Neural progenitor cell (in vitro differentiated cells): ENCODE measurements around the gene EFCAB11. TPM values are rescaled to one million over a fixed set of nuclear protein-coding genes. Genes with fewer than 3 reads are reported as not detected.

Experiments used
- DNase-seq: peaks from one replicate; pipeline ENCODE4 v3.0.0-alpha.2; 2016; ENCODE audit warnings: low spot score
- H2AFZ ChIP-seq: fragments of 200-600 bp; sonication (generic); replicated peaks from 2 replicates; pipeline ENCODE4 v1.6.1; 2016; ENCODE audit warnings: antibody characterized with exemption
- H3F3A ChIP-seq: fragments of 200-600 bp; sonication (generic); 2 replicates; pipeline ENCODE4 v1.6.1; 2016; ENCODE audit warnings: antibody characterized with exemption, low read depth
- H3K27ac ChIP-seq: fragments of 200-600 bp; sonication (generic); 2 replicates; pipeline ENCODE4 v1.5.1; 2016; ENCODE audit warnings: mild to moderate bottlenecking
- H3K27me3 ChIP-seq: fragments of 200-600 bp; sonication (generic); 2 replicates; pipeline ENCODE4 v1.6.1; 2016; ENCODE audit warnings: mild to moderate bottlenecking, moderate library complexity
- H3K36me3 ChIP-seq: fragments of 200-600 bp; sonication (generic); 2 replicates; pipeline ENCODE4 v1.5.1; 2016
- H3K4me1 ChIP-seq: fragments of 200-600 bp; sonication (generic); 2 replicates; pipeline ENCODE4 v1.6.1; 2016; ENCODE audit warnings: mixed run types
- H3K4me2 ChIP-seq: fragments of 200-600 bp; sonication (generic); 2 replicates; pipeline ENCODE4 v1.6.1; 2016
- H3K4me3 ChIP-seq: fragments of 200-600 bp; sonication (generic); 2 replicates; pipeline ENCODE4 v1.5.1; 2016
- H3K79me2 ChIP-seq: fragments of 200-600 bp; sonication (generic); 2 replicates; pipeline ENCODE4 v1.6.1; 2016; ENCODE audit warnings: low read depth
- H3K9ac ChIP-seq: fragments of 200-600 bp; sonication (generic); 2 replicates; pipeline ENCODE4 v1.6.1; 2016
- H3K9me3 ChIP-seq: fragments of 200-600 bp; sonication (generic); 2 replicates; pipeline ENCODE4 v1.5.1; 2016; ENCODE audit warnings: low read depth
- H4K20me1 ChIP-seq: fragments of 200-600 bp; sonication (generic); 2 replicates; pipeline ENCODE4 v1.6.1; 2016; ENCODE audit warnings: low read depth
- H3K27ac Mint-ChIP-seq: 3 replicates; pipeline ENCODE4 v1.8.0; 2021; ENCODE audit warnings: mixed read lengths
- H3K27me3 Mint-ChIP-seq: 2 replicates; pipeline ENCODE4 v1.8.0; 2022; ENCODE audit warnings: low read depth, mild to moderate bottlenecking, inconsistent platforms, moderate library complexity, mixed read lengths; ENCODE audit not compliant: insufficient read depth
- H3K36me3 Mint-ChIP-seq: 3 replicates; pipeline ENCODE4 v1.8.0; 2021; ENCODE audit warnings: mixed read lengths
- H3K4me1 Mint-ChIP-seq: 3 replicates; pipeline ENCODE4 v1.8.0; 2021; ENCODE audit warnings: mixed read lengths
- H3K4me3 Mint-ChIP-seq: 3 replicates; pipeline ENCODE4 v1.8.0; 2021; ENCODE audit warnings: mild to moderate bottlenecking, moderate library complexity, mixed read lengths
- H3K9me3 Mint-ChIP-seq: 3 replicates; pipeline ENCODE4 v1.8.0; 2020; ENCODE audit warnings: mixed read lengths
- CTCF ChIP-seq: fragments of 200-600 bp; sonication (generic); IDR thresholded peaks from 2 replicates; pipeline ENCODE4 v1.5.1; 2017; ENCODE audit warnings: antibody characterized with exemption, mild to moderate bottlenecking
- EZH2 ChIP-seq: fragments of 200-600 bp; sonication (generic); IDR thresholded peaks from 2 replicates; pipeline ENCODE4 v1.6.1; 2017; ENCODE audit warnings: antibody characterized with exemption, mild to moderate bottlenecking, moderate library complexity
- EZH2phosphoT487 ChIP-seq: fragments of 200-600 bp; sonication (generic); IDR thresholded peaks from 2 replicates; pipeline ENCODE4 v1.6.1; 2017; ENCODE audit warnings: antibody characterized with exemption
- total RNA-seq: library from RNA; depleted of rRNA; stranded (reverse); fragments of >200 nt; gene quantifications from 2 replicates; pipeline ENCODE4 v1.2.3, GENCODE V29; 2015; ENCODE audit warnings: low replicate concordance

EFCAB11 gene
- total RNA-seq, 1 donor from 2014 or later, result 27.6 TPM

DNA sequence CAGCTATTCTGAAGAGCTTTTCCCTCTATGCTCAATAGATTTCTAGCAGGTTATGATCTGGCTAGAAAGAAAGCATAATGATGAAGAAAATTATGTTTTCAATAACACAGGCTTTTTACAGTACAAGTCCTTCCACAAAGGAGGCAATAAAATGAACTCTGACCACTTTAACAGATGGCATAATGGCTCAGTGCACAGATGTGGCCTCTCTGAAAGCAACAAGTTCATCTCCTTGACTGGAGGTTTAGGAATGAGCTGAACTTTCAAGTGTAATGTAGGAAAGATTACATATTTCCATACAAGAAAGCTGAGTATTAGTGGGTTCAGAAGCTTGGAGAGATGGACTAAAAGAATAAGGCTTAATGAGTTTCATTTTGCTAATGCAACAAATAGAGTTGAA lies 147.4 kb downstream of the EFCAB11 start:
- no peaks in the 10 kb centered on the region for H3K27me3 ChIP-seq
- no peaks in the 10 kb centered on the region for H3K9me3 ChIP-seq
- no peaks in the 10 kb centered on the region for H3K79me2 ChIP-seq
- no peak overlapping the region for H3K4me2 ChIP-seq
- no peak overlapping the region for H3K4me3 ChIP-seq
- no peak overlapping the region for H3K27ac ChIP-seq
- DNase-seq, result no peak
- peaks cover 4% of the 10 kb centered on the region for H3K4me1 Mint-ChIP-seq
- H3K27me3 Mint-ChIP-seq, result no peaks in the 10 kb centered on the region
- H3K36me3 ChIP-seq, result no peaks in the 10 kb centered on the region
- no peaks in the 10 kb centered on the region for H3K4me1 ChIP-seq
- H3K4me3 Mint-ChIP-seq, result no peak overlapping the region
- no peak overlapping the region for H3K27ac Mint-ChIP-seq
- H4K20me1 ChIP-seq, result no peaks in the 10 kb centered on the region
- H3K9me3 Mint-ChIP-seq, result no peaks in the 10 kb centered on the region
- H2AFZ ChIP-seq, result no peak overlapping the region
- H3K9ac ChIP-seq, result no peak overlapping the region
- no peak for TF ChIP-seq CTCF
- no peak for TF ChIP-seq EZH2
- TF ChIP-seq EZH2phosphoT487, result no peak
- no peaks in the 10 kb centered on the region for H3K36me3 Mint-ChIP-seq
- H3F3A ChIP-seq, result no peaks in the 10 kb centered on the region

DNA sequence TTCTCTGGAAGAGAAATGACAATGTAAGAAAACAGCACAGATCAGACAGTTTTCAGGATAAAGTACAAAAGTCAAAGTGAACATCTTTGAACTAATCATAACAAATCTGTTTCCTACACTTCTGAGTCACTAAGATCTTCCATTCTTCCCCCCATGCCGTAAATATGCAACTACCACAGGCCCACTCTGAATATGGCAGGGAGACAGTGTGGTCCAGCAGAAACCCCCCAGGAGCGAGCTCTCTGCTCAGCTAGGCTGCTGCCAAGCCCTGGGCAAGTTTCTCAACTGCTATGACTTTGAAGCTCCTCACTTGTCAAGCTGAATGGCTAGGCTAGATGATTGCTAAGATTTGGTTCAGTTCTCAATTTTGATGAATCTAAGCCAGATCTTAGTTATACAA lies 148.1 kb downstream of the EFCAB11 start:
- no peak overlapping the region for H3K4me2 ChIP-seq
- H3K27ac ChIP-seq, result no peak overlapping the region
- no peak overlapping the region for H3K27ac Mint-ChIP-seq

DNA sequence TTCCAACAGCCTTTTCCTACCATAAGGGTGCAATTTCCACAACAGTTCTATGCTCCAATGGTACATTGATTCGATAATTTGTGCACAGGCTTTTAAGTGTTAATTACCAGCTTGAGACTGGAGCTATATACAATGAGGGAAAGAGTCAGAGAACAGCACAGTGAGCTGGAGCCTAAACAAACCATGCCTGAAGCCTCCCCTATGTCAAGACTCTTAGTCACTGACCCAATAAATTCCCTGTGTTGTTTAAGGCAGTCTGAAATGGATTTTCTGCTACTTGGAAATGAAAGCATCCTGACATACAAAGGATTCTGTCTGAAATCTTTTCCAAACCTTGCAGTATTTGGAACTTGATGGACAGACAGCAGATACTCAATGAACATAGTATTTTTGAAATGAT lies 149.0 kb downstream of the EFCAB11 start:
- Histone ChIP-seq H3K9ac (no peak overlapping the region), H4K20me1 (no peaks in the 10 kb centered on the region), H3K36me3 (no peaks in the 10 kb centered on the region), H3F3A (no peaks in the 10 kb centered on the region), H3K79me2 (no peaks in the 10 kb centered on the region), H3K27ac (no peak overlapping the region), H3K9me3 (no peaks in the 10 kb centered on the region), H3K4me3 (no peak overlapping the region), H3K4me2 (no peak overlapping the region), H3K27me3 (no peaks in the 10 kb centered on the region), H2AFZ (no peak overlapping the region), H3K4me1 (no peaks in the 10 kb centered on the region)
- Mint-ChIP-seq H3K27ac (no peak overlapping the region), H3K4me3 (no peak overlapping the region), H3K4me1 (peaks cover 4% of the 10 kb centered on the region), H3K9me3 (no peaks in the 10 kb centered on the region), H3K27me3 (no peaks in the 10 kb centered on the region), H3K36me3 (no peaks in the 10 kb centered on the region)
- DNase-seq, result no peak
- TF ChIP-seq CTCF (no peak), EZH2 (no peak), EZH2phosphoT487 (no peak)

More for the DNA sequence above, 148.1 kb downstream of the EFCAB11 start:
- no peak overlapping the region for H3K4me3 ChIP-seq
- H3F3A ChIP-seq, result no peaks in the 10 kb centered on the region
- no peak for TF ChIP-seq EZH2
- no peak for TF ChIP-seq EZH2phosphoT487
- no peak for TF ChIP-seq CTCF
- H3K4me1 Mint-ChIP-seq, result peaks cover 4% of the 10 kb centered on the region
- H3K9me3 ChIP-seq, result no peaks in the 10 kb centered on the region
- no peak overlapping the region for H3K9ac ChIP-seq
- H2AFZ ChIP-seq, result no peak overlapping the region
- H3K4me3 Mint-ChIP-seq, result no peak overlapping the region
- no peaks in the 10 kb centered on the region for H3K36me3 ChIP-seq
- no peaks in the 10 kb centered on the region for H3K79me2 ChIP-seq
- H3K36me3 Mint-ChIP-seq, result no peaks in the 10 kb centered on the region
- H4K20me1 ChIP-seq, result no peaks in the 10 kb centered on the region
- H3K27me3 Mint-ChIP-seq, result no peaks in the 10 kb centered on the region
- no peak for DNase-seq
- no peaks in the 10 kb centered on the region for H3K9me3 Mint-ChIP-seq
- no peaks in the 10 kb centered on the region for H3K27me3 ChIP-seq
- no peaks in the 10 kb centered on the region for H3K4me1 ChIP-seq

GRCh38 chr14:89803542-89803941 lies 151.0 kb downstream of the EFCAB11 start:
- DNase-seq, result no peak
- Mint-ChIP-seq H3K4me3 (no peak overlapping the region), H3K36me3 (no peaks in the 10 kb centered on the region), H3K27ac (no peak overlapping the region), H3K9me3 (no peaks in the 10 kb centered on the region), H3K27me3 (no peaks in the 10 kb centered on the region), H3K4me1 (peaks cover 4% of the 10 kb centered on the region)
- H3K9me3 ChIP-seq, result no peaks in the 10 kb centered on the region
- no peak overlapping the region for H3K27ac ChIP-seq
- no peaks in the 10 kb centered on the region for H3K36me3 ChIP-seq
- no peaks in the 10 kb centered on the region for H4K20me1 ChIP-seq
- H2AFZ ChIP-seq, result no peak overlapping the region
- H3K9ac ChIP-seq, result no peak overlapping the region
- no peak overlapping the region for H3K4me2 ChIP-seq
- no peaks in the 10 kb centered on the region for H3K4me1 ChIP-seq
- no peaks in the 10 kb centered on the region for H3F3A ChIP-seq
- no peak for TF ChIP-seq EZH2
- TF ChIP-seq CTCF, result no peak
- TF ChIP-seq EZH2phosphoT487, result no peak
- H3K27me3 ChIP-seq, result no peaks in the 10 kb centered on the region
- H3K79me2 ChIP-seq, result no peaks in the 10 kb centered on the region
- H3K4me3 ChIP-seq, result no peak overlapping the region
